Measurements from ENCODE around the gene RPS6KA4.
A peak's percentile ranks its signal among the peaks of the same experiment; 100 is the strongest.
"Not testable (repeated sequence)": the region's sequence is repeated elsewhere in the genome, so short reads cannot be mapped to it uniquely, and the experiment has no call there.

Gene RPS6KA4

DNA sequence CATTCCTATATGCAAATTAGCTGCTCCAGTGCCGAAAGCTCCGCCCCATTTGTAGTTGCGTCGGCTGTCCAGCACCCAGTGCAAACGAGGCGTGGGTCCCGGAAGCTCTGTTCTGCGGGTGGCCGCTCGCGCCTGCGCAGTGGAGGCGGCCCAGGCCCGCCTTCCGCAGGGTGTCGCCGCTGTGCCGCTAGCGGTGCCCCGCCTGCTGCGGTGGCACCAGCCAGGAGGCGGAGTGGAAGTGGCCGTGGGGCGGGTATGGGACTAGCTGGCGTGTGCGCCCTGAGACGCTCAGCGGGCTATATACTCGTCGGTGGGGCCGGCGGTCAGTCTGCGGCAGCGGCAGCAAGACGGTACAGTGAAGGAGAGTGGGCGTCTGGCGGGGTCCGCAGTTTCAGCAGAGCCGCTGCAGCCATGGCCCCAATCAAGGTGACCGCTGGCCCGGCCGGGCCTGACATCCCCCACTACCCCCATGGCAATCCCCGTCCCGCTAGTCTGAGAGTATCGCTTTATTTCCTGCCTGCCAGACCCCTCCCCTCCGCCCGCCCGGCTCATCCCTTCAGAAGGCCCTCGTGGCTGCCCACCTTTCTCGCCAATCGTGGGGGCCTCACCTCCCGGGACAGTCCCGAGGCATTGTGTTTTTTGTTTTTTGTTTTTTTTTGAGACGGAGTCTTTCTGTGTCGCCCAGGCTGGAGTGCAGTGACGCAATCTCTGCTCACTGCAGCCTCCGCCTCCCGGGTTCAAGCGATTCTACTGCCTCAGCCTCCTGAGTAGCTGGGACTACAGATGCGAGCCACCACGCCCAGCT is 40.8 kb upstream of the RPS6KA4 start, which contains the start of gene PRDX5:
Gene PRDX5 (plus strand): TSS at position 161 of the 805 bp plus-strand sequence. CDS start 95 bp downstream, at position 256.
- WGBS: under 1% methylated on average over 61 of the region's 61 CpGs
- Histone ChIP-seq H3K9ac (ENCODE audit: low read depth, low read length) (peak within 1 kb of the TSS; percentile 92), H3K27ac (ENCODE audit: low read depth, low read length) (peak within 1 kb of the TSS; percentile 98), H3K9me3 (ENCODE audit: insufficient read depth, low read depth, low read length) (no peaks in the 10 kb centered on the region), H3K27me3 (ENCODE audit: insufficient read depth, low read length) (no peaks in the 10 kb centered on the region), H3K36me3 (ENCODE audit: insufficient read depth, low read length) (peaks cover 45% of the 10 kb centered on the region), H3K4me1 (ENCODE audit: insufficient read depth, low read length) (peaks cover 8% of the 10 kb centered on the region; the same call in 1 of the 2 replicates), H3K4me3 (ENCODE audit: low read length) (peak within 1 kb of the TSS; percentile 79)

DNA sequence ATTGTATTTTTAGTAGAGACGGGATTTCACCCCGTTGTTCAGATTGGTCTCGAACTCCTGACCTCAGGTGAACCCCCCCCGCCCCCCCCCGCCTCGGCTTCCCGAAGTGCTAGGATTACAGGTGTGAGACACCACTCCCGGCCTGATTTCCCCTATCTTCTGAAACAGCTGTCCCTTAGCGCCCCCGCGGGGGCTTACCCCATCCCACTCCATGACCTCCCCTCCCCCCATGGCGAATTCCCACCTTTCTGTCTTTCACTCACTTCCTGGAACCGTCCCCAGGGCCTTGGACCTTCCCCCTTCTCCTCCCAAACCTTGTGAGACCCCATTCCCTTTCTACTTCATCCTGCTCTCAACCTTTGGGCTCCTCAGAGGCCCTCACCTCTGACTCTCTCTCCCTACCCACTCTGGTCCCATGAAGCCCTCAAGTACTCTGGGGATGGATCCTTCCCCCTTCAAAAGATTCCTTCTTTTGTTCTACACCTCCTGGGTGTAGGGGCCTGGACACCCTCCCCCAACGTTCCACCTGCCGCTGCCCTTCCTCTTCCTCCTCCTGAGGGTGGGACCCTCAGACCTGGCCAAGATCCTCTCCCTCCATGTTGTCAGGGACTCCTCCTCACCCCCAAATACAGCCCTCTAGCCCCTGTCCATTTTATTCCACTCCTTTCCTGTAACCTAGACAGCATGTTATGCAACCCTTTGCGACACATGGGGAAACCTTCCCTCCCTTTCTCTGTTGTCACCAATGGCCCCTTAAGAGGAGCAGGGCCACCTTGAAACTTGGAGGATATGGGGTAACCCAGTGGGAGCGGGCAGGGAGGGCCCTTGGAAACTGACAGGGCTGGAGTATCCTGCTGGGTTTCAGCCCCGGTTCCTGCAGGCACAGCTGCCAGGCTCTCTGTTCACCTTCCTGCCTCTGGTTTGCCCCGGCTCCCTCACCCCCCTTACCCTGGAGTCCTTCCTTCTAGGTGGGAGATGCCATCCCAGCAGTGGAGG is 39.9 kb upstream of the RPS6KA4 start:
- H3K4me1 ChIP-seq (ENCODE audit: insufficient read depth, low read length): peaks cover 8% of the 10 kb centered on the region; the same call in 1 of the 2 replicates
- peak overlapping the region; percentile 5; the same call in 1 of the 2 replicates for H3K27ac ChIP-seq (ENCODE audit: low read depth, low read length)
- H3K36me3 ChIP-seq (ENCODE audit: insufficient read depth, low read length): peaks cover 41% of the 10 kb centered on the region
- no peaks in the 10 kb centered on the region for H3K27me3 ChIP-seq (ENCODE audit: insufficient read depth, low read length)
- H3K9ac ChIP-seq (ENCODE audit: low read depth, low read length): peak overlapping the region; percentile 92
- peak overlapping the region; percentile 79 for H3K4me3 ChIP-seq (ENCODE audit: low read length)
- WGBS: 31% methylated on average over 15 of the region's 19 CpGs
- H3K9me3 ChIP-seq (ENCODE audit: insufficient read depth, low read depth, low read length): no peaks in the 10 kb centered on the region

DNA sequence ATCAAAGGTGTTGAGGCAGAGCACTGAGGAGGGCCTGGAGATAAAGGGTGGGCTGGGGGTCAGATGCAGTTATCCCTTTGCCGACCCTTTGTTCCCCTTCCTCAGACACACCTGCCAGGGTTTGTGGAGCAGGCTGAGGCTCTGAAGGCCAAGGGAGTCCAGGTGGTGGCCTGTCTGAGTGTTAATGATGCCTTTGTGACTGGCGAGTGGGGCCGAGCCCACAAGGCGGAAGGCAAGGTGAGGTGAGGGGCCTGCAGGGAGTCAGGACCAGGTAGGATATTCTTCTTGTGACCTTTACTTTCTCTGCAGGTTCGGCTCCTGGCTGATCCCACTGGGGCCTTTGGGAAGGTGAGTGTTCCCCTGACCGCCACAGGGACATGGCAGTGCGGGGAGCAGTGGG is 38.4 kb upstream of the RPS6KA4 start:
- Histone ChIP-seq H3K4me1 (ENCODE audit: insufficient read depth, low read length) (peaks cover 12% of the 10 kb centered on the region; the same call in 1 of the 2 replicates), H3K9me3 (ENCODE audit: insufficient read depth, low read depth, low read length) (no peaks in the 10 kb centered on the region), H3K36me3 (ENCODE audit: insufficient read depth, low read length) (peaks cover 28% of the 10 kb centered on the region), H3K4me3 (ENCODE audit: low read length) (no peak overlapping the region), H3K9ac (ENCODE audit: low read depth, low read length) (no peak overlapping the region), H3K27ac (ENCODE audit: low read depth, low read length) (no peak overlapping the region), H3K27me3 (ENCODE audit: insufficient read depth, low read length) (no peaks in the 10 kb centered on the region)
- WGBS: 94% methylated on average over 7 of the region's 7 CpGs

DNA sequence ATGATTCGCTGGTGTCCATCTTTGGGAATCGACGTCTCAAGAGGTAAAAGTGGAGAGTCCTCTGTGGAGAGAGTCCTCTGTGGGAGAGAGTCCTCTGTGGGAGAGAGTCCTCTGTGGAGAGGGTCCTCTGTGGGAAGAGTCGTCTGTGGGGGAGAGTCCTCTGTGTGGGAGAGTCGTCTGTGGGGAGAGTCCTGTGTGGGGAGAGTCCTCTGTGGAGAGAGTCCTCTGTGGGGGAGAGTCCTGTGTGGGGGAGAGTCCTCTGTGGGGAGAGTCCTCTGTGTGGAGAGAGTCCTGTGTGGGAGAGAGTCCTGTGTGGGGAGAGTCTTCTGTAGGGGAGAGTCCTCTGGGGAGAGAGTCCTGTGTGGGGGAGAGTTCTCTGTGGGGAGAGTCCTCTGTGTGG is 37.9 kb upstream of the RPS6KA4 start:
- H3K4me3 ChIP-seq (ENCODE audit: low read length): no peak overlapping the region
- no peaks in the 10 kb centered on the region for H3K27me3 ChIP-seq (ENCODE audit: insufficient read depth, low read length)
- no peak overlapping the region for H3K27ac ChIP-seq (ENCODE audit: low read depth, low read length)
- H3K9ac ChIP-seq (ENCODE audit: low read depth, low read length): no peak overlapping the region
- no peaks in the 10 kb centered on the region for H3K9me3 ChIP-seq (ENCODE audit: insufficient read depth, low read depth, low read length)
- WGBS: 93% methylated on average over 5 of the region's 5 CpGs
- H3K36me3 ChIP-seq (ENCODE audit: insufficient read depth, low read length): peaks cover 26% of the 10 kb centered on the region
- H3K4me1 ChIP-seq (ENCODE audit: insufficient read depth, low read length): peaks cover 12% of the 10 kb centered on the region; the same call in 1 of the 2 replicates

DNA sequence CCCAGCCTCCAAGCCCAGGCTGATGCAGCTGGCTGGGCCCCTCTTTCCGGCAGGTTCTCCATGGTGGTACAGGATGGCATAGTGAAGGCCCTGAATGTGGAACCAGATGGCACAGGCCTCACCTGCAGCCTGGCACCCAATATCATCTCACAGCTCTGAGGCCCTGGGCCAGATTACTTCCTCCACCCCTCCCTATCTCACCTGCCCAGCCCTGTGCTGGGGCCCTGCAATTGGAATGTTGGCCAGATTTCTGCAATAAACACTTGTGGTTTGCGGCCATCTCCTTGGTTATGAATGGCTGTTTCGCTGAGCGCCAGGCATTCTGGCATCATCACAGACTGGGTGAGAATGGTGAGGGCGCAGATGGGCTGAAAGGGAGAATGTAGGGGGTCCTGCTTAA is 37.4 kb upstream of the RPS6KA4 start:
- no peak overlapping the region for H3K27ac ChIP-seq (ENCODE audit: low read depth, low read length)
- 95% methylated on average over 5 of the region's 5 CpGs for WGBS

DNA sequence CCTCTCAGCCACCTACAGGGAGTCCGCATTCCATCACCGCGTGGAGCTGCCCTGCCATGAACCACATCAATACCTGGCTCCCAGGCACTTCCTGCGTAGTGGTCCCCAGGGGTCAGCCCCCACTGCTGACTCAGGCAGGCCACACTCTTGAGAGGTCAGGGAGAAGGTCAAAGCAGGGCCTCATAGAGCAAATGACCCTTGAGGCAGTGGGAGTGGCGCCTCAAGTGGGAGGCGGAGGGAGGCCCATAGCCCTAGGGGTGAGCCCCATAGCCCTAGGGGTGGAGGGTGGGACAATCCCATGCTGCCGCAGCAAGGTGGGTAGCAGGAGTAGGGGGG is 36.1 kb upstream of the RPS6KA4 start:
- WGBS: 78% methylated on average over 7 of the region's 7 CpGs
- no peaks in the 10 kb centered on the region for H3K9me3 ChIP-seq (ENCODE audit: insufficient read depth, low read depth, low read length)
- no peak overlapping the region for H3K9ac ChIP-seq (ENCODE audit: low read depth, low read length)

More for the DNA sequence above, 37.4 kb upstream of the RPS6KA4 start:
- H3K9me3 ChIP-seq (ENCODE audit: insufficient read depth, low read depth, low read length): no peaks in the 10 kb centered on the region
- peaks cover 21% of the 10 kb centered on the region for H3K36me3 ChIP-seq (ENCODE audit: insufficient read depth, low read length)
- H3K27me3 ChIP-seq (ENCODE audit: insufficient read depth, low read length): no peaks in the 10 kb centered on the region
- H3K9ac ChIP-seq (ENCODE audit: low read depth, low read length): no peak overlapping the region
- H3K4me1 ChIP-seq (ENCODE audit: insufficient read depth, low read length): peaks cover 12% of the 10 kb centered on the region; the same call in 1 of the 2 replicates
- no peak overlapping the region for H3K4me3 ChIP-seq (ENCODE audit: low read length)

DNA sequence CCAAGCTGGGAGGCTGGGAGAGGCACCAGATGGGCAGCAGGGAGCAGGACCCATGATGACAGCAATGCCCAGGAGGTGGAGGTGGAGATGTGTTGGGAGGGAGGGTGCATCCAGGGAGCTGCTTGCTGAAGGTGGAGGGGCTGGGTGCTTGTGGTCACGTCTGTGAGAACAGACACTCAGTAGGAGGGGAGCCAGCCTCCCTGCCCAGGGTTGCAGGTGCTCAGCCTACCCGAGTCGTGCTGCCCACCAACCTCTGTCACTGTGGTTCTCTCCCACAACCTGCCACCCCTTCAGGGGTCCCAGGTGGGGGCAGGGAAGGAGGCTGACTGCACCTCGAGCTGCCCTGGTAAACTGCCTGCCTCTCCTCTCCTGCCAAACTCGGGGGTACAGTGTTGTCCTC is 35.6 kb upstream of the RPS6KA4 start:
- no peaks in the 10 kb centered on the region for H3K27me3 ChIP-seq (ENCODE audit: insufficient read depth, low read length)
- H3K4me3 ChIP-seq (ENCODE audit: low read length): no peak overlapping the region
- no peaks in the 10 kb centered on the region for H3K9me3 ChIP-seq (ENCODE audit: insufficient read depth, low read depth, low read length)
- H3K4me1 ChIP-seq (ENCODE audit: insufficient read depth, low read length): peaks cover 12% of the 10 kb centered on the region; the same call in 1 of the 2 replicates
- peaks cover 20% of the 10 kb centered on the region for H3K36me3 ChIP-seq (ENCODE audit: insufficient read depth, low read length)
- 86% methylated on average over 5 of the region's 5 CpGs for WGBS
- no peak overlapping the region for H3K9ac ChIP-seq (ENCODE audit: low read depth, low read length)
- no peak overlapping the region for H3K27ac ChIP-seq (ENCODE audit: low read depth, low read length)

More for the DNA sequence above, 36.1 kb upstream of the RPS6KA4 start:
- H3K27me3 ChIP-seq (ENCODE audit: insufficient read depth, low read length): no peaks in the 10 kb centered on the region
- H3K36me3 ChIP-seq (ENCODE audit: insufficient read depth, low read length): peaks cover 20% of the 10 kb centered on the region
- peaks cover 12% of the 10 kb centered on the region; the same call in 1 of the 2 replicates for H3K4me1 ChIP-seq (ENCODE audit: insufficient read depth, low read length)
- H3K27ac ChIP-seq (ENCODE audit: low read depth, low read length): no peak overlapping the region
- H3K4me3 ChIP-seq (ENCODE audit: low read length): no peak overlapping the region

DNA sequence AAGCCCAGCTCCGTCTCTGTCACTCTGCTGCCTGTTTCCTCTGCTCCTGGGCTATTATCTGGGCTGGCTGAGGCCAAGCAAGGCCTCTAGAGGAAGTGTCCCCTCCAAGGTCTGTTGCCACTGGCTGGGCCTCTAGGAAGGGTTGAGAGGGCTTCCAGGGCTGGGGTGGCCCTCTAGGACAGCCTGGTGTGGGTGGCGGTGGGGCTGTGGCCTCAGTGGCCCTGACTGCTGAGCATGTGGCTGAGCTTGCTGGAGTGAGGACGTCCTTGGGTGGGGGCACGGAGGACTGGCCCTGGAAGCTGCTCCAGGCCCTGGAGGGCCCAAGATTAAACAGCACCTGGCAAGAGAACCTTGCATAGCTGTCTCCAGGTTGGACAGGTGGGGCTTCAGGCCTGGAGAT is 35.0 kb upstream of the RPS6KA4 start:
- H3K27me3 ChIP-seq (ENCODE audit: insufficient read depth, low read length); H3K4me3 ChIP-seq (ENCODE audit: low read length); H3K9ac ChIP-seq (ENCODE audit: low read depth, low read length); H3K27ac ChIP-seq (ENCODE audit: low read depth, low read length); H3K9me3 ChIP-seq (ENCODE audit: insufficient read depth, low read depth, low read length): not testable (repeated sequence)
- peaks cover 11% of the 10 kb centered on the region; the same call in 1 of the 2 replicates for H3K4me1 ChIP-seq (ENCODE audit: insufficient read depth, low read length)
- H3K36me3 ChIP-seq (ENCODE audit: insufficient read depth, low read length): peaks cover 20% of the 10 kb centered on the region
- WGBS: 91% methylated on average over 4 of the region's 4 CpGs

DNA sequence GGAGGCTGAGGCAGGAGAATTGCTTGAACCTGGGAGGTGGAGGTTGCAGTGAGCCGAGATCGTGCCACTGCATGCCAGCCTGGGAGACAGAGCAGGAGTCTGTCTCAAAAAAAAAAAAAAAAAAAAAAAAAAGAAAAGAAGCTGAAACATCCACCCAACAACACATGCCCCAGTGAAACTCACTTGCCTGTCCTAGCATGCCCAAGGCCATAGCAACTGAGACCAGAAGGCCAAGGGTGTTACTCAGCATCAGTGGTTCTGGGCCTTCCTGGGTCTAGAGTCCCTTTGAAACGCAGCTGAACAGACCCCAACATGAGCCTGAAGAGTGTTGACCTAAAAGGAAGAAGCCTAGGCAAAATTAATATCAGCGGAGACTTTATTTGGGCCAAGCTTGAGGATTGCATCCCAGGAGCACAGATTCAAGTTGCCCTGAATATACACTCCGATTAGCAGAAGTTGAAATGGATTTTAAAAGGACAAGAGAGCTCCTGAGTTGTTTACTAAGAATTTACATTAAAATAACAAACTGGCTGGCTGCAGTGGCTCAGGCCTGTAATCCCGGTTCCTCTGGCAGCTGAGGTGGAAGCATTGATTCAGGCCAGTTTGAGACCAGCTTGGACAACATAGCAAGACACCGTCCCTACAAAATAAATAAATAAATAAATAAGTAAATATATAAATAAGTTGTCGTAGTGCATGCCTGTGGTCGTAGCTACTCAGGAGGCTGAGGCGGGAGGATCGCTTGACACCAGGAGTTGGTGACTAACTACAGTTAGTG is 34.1 kb upstream of the RPS6KA4 start:
- Histone ChIP-seq H3K36me3 (ENCODE audit: insufficient read depth, low read length) (peaks cover 20% of the 10 kb centered on the region), H3K9ac (ENCODE audit: low read depth, low read length) (no peak overlapping the region), H3K27ac (ENCODE audit: low read depth, low read length) (peak overlapping the region; percentile 70; the same call in 1 of the 2 replicates), H3K4me1 (ENCODE audit: insufficient read depth, low read length) (peaks cover 4% of the 10 kb centered on the region; the same call in 1 of the 2 replicates), H3K9me3 (ENCODE audit: insufficient read depth, low read depth, low read length) (no peaks in the 10 kb centered on the region), H3K27me3 (ENCODE audit: insufficient read depth, low read length) (no peaks in the 10 kb centered on the region), H3K4me3 (ENCODE audit: low read length) (no peak overlapping the region)
- 81% methylated on average over 9 of the region's 11 CpGs for WGBS

DNA sequence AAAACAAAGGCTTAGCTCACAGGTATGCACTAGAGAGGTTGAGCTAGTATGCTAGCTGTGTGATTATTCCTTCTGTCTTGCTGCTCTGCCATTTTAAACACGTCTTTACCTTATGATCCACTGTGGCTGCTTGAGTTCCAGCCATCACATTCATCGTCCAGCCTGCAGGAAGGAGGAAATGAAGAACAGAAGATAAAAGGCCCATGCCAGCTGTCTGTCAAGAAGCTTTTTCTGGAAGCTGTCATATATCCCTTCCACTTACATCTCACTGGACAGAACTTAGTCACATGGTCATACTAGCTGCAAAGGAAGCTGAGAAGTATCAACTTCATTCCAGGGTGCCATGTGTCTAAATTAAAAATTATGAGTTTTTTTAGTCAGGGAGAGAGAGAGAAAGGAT is 31.6 kb upstream of the RPS6KA4 start:
- no peaks in the 10 kb centered on the region for H3K9me3 ChIP-seq (ENCODE audit: insufficient read depth, low read depth, low read length)
- H3K4me1 ChIP-seq (ENCODE audit: insufficient read depth, low read length): peaks cover 8% of the 10 kb centered on the region
- no peak overlapping the region for H3K27ac ChIP-seq (ENCODE audit: low read depth, low read length)
- no peaks in the 10 kb centered on the region for H3K27me3 ChIP-seq (ENCODE audit: insufficient read depth, low read length)
- no peaks in the 10 kb centered on the region for H3K36me3 ChIP-seq (ENCODE audit: insufficient read depth, low read length)
- no peak overlapping the region for H3K9ac ChIP-seq (ENCODE audit: low read depth, low read length)
- no peak overlapping the region for H3K4me3 ChIP-seq (ENCODE audit: low read length)
- 90% methylated on average over 2 of the region's 2 CpGs for WGBS
